Right cardiac atrium (tissue), 5 donors: ENCODE results near the gene TAF1B. TPM values are rescaled to one million over a fixed set of nuclear protein-coding genes. Genes with fewer than 3 reads are reported as not detected.
"Not testable (repeated sequence)": the region's sequence is repeated elsewhere in the genome, so short reads cannot be mapped to it uniquely, and the experiment has no call there.

Experiments used
- ATAC-seq, 2 donors: fragments of 200-7000 bp; cut with Tn5 transposase; one replicate each; pipeline versions ENCODE4 v1.8.0 to v1.9.1; 2020; ENCODE audit warnings: moderate library complexity in 2 of 2, mild to moderate bottlenecking in 1 of 2
- DNase-seq, 3 donors: peaks; one replicate each; pipeline ENCODE4 v3.0.0-alpha.2; 2020
- H3K27ac ChIP-seq: one replicate; pipeline ENCODE4 v1.5.1; 2013; ENCODE audit warnings: mild to moderate bottlenecking, low read length, control low read depth, moderate library complexity
- H3K27me3 ChIP-seq: one replicate; pipeline ENCODE4 v1.6.1; 2013; ENCODE audit not compliant: control insufficient read depth, insufficient read depth
- H3K4me1 ChIP-seq: one replicate; pipeline ENCODE4 v1.6.1; 2013; ENCODE audit warnings: low read length; ENCODE audit not compliant: control insufficient read depth, insufficient read depth
- H3K4me3 ChIP-seq: one replicate; pipeline ENCODE4 v1.5.1; 2013; ENCODE audit warnings: low read length, control low read depth
- H3K9me3 ChIP-seq: one replicate; pipeline ENCODE4 v1.6.1; 2013; ENCODE audit warnings: low read length; ENCODE audit not compliant: control insufficient read depth
- WGBS: extraction: QIAGEN DNeasy Blood & Tissue Kit; methylation state at CpG from one replicate; pipeline ENCODE4 v1.1.7; 2013; 5-methylcytosine and 5-hydroxymethylcytosine counted together
- intact Hi-C, 4 donors: fragments of 100-400 bp; cut with DNase I; formaldehyde crosslinking; loops; one replicate each; pipeline versions ENCODE4 v1.11.0 to v1.14.0; 2022 to 2023
- polyA plus RNA-seq: library from polyadenylated mRNA; stranded (reverse); fragments of 200-250 nt; gene quantifications from one replicate; pipeline ENCODE4 v1.2.3, GENCODE V29; 2013
- total RNA-seq, 4 donors: library from RNA; stranded (reverse); fragmentation: NEBNext Ultra II Directional; extraction: Animal tissue kit (Norgen Biotek cat#: 25700); gene quantifications; one replicate each; pipeline ENCODE4 v1.2.1, GENCODE V29; 2021
- donor health status: healthy with polysubstance abuse.
- donor health status: DM: no; HTN: yes; CAD: no.
- donor health status: DM: no; HTN: no; CAD: no.
- donor health status: DM: no; HTN: yes; CAD: no; lungs with severe emphysema.
- donor health status: DM: yes; HTN: yes; CAD: no.

The TAF1B gene
- total and polyA plus RNA-seq, 5 donors = 2.9 to 12.4 (median 9.2) TPM

DNA sequence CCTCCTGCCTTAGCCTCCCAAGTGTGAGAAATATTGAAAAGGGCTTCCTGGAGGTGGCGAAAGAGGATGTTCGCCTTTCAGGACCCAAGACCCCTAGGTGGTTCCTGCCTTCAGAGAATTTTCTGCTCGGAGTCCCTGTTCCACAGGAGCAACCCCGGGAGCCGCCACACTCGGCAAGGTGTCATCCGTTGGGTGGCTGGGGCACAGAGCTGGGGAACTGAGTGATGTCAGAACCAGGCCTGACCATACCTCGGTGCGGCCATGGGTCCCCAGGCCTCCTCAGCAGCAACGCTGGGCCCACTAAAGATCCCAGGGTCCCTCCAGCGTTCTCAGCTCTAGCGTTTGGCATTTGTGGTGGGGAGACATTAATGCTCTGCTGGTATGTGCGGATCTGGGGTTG lies 23.7 kb upstream of the TAF1B start:
- 90% methylated on average over 13 of the region's 13 CpGs for WGBS
- Histone ChIP-seq H3K27ac (no peak overlapping the region), H3K9me3 (no peaks in the 10 kb centered on the region), H3K4me3 (no peak overlapping the region), H3K27me3 (no peaks in the 10 kb centered on the region), H3K4me1 (no peaks in the 10 kb centered on the region)
- DNase-seq (no peak), ATAC-seq (peak in 1 of 2 donors; percentile 15)
- intact Hi-C loops = loop anchor here in 3 of 4 donors (5.0 to 10.0 kb wide), 4 partner anchors 225 to 275 kb away; partner anchors contain the start of gene KLF11 (in 1 of the 3)

DNA sequence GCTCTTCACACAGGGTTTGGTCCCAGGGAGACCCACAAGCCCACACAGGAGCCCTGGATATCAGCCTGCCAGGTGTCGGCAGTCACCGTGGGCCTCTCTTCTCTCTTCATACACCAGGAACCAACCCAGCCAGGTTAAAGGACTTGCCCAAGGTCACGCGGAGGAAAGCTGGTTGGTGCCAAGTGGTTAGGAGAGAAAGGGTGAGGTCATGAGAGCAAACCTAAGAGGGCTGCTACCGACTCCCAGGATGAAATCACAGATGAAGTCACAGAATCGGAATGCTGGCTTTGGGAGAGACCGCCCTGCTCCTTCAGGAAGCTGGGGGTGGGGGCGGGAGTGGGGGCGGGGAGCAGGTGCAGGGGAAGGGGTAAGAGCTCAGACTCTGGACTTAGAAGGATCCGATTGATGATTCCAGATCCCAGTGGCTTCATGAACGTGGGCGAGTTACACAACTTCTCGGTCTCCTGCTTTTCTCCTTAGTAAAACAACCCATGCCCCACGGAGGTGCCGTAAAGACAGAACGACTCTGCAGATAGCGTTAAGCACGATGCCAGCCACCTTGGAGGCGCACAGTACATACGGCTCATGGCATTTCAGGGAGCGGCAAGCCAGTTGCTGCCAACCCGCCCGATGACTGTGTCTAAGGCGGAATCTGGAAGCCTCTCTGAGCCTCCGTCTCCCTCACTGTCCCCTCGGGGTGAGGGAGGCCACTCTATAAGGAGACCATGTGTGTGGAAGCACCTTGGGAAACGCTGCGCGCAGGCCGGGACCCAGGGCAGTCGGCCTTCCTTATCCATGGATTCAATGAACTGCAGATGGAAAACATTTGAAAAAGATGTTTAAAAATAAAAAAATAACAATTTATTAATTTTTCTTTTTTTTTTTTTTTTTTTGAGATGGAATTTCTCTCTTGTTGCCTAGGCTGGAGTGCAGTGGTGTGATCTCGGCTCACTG lies 23.0 kb upstream of the TAF1B start:
- intact Hi-C loops = no loop called here
- Histone ChIP-seq H3K4me3 (no peak overlapping the region), H3K27ac (no peak overlapping the region), H3K27me3 (no peaks in the 10 kb centered on the region), H3K4me1 (no peaks in the 10 kb centered on the region), H3K9me3 (no peaks in the 10 kb centered on the region)
- DNase-seq = no peak
- 83% methylated on average over 32 of the region's 32 CpGs for WGBS
- peak in 1 of 2 donors; percentile 21 for ATAC-seq

DNA sequence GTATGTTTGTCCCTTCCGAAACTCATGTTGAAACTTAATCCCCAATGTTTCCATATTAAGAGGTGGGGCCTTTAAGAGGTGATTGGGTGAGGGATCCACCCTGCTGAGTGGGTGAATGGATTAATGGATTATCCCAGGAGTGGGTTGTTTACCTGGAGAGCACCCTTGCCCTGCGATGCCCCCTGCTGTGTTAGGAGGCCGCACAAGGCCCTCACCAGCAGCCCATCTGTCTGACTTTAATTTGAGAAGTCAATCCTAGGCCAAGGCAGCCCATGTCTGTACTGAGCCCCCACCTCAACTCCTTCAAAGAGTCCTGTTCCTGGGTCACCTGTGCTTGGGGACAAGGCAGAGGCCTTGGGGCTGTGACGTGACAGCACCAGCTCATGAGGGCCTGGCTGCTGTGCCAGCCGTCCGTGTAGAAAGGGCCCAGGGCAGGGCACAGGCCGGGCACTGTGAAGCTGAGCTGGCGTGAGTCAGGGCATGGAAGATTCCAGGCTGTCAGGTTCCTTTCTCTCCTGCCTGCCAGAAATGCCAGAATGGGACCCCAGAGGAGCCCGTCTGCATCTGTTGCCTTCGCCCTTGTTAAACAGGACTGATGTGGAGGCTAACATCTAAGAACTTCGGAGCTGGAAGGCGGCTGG lies 21.3 kb upstream of the TAF1B start:
- no peak overlapping the region for H3K4me3 ChIP-seq
- H3K9me3 ChIP-seq = no peaks in the 10 kb centered on the region
- DNase-seq = no peak
- no peaks in the 10 kb centered on the region for H3K4me1 ChIP-seq
- no peak overlapping the region for H3K27ac ChIP-seq
- intact Hi-C loops = no loop called here
- 87% methylated on average over 12 of the region's 12 CpGs for WGBS
- no peak for ATAC-seq
- no peaks in the 10 kb centered on the region for H3K27me3 ChIP-seq

DNA sequence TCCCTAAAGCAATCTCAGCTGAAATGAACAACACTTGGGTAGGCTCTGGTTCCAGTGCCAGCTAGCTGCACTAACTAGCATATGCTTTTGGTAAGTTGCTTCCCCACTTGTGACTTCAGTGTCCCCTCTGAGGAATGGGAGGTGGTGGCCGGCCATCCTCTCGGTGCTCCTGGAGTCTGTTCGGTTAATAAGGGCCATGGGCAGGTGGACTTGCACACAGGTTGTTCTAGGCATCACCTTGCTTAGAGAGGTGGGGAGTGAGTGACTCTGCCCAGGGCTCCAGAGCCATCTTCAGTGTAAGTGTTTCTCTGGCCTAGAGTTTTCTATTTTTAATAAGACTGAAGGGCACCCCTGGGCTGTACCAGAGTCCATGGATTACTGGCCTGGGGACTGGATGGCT lies 18.8 kb upstream of the TAF1B start:
- no peaks in the 10 kb centered on the region for H3K4me1 ChIP-seq
- no peaks in the 10 kb centered on the region for H3K9me3 ChIP-seq
- no peak overlapping the region for H3K4me3 ChIP-seq
- H3K27me3 ChIP-seq = no peaks in the 10 kb centered on the region
- no peak overlapping the region for H3K27ac ChIP-seq
- intact Hi-C loops = no loop called here
- no peak for DNase-seq
- WGBS = 95% methylated on average over 3 of the region's 3 CpGs
- no peak for ATAC-seq

DNA sequence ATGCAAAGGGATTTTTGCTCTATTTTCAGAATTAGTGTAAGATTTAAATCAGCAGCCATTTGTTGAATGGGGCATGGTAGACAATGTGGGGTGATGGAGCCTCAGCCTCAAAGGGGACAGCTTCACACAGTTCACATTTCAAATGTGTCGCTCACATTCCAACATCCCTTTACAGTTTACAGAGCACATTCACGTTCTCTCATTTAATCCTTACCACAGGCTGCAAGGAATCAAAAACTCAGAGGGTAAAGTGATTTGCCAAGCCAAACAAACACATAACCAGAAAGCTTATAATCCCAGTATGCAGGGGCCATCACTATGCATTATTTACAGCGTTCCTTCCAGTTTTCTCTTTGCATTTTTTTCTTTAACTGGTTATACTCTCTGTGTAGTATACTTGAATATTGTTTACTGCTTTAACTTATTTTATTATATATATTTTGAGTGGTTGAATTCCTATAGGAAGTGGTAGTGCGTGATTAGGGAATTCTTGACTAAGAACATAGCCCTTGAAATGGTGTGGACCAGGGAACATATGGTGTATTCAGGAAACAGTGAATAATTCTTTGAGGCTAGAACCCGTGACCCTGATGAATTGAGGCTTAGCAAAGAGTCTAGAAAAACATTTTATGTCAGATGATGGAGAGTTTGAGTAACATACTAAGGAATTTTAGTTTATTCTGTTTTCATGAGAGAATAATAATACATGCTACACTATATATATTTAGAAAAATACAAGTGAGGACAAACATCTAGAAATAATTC lies 18.1 kb upstream of the TAF1B start:
- Histone ChIP-seq H3K27me3 (no peaks in the 10 kb centered on the region), H3K4me1 (no peaks in the 10 kb centered on the region), H3K9me3 (no peaks in the 10 kb centered on the region), H3K27ac (no peak overlapping the region), H3K4me3 (no peak overlapping the region)
- ATAC-seq (no peak), DNase-seq (no peak)
- intact Hi-C loops = no loop called here
- 79% methylated on average over 5 of the region's 5 CpGs for WGBS

DNA sequence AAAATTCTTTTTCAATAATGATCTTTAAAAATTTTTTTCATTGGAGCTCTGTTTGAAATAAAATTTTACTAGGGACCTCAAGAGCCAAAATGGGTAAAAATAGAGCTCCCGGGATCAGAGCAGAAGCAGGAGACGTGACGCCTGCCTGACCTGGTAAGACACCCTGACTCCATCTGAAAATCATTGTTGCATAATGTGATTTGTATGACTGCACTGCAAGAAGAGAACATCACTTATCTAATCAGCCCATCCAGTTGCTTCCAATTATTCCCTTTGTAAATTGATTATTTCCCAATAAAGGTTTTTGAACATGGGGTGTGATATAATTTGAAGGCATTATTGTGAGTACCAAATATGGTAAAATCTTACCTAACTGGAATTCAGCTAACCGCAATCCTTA lies 17.1 kb upstream of the TAF1B start:
- intact Hi-C loops = no loop called here
- no peaks in the 10 kb centered on the region for H3K4me1 ChIP-seq
- H3K9me3 ChIP-seq = no peaks in the 10 kb centered on the region
- DNase-seq (no peak), ATAC-seq (no peak)
- no peak overlapping the region for H3K4me3 ChIP-seq
- WGBS = 67% methylated on average over 4 of the region's 4 CpGs
- H3K27me3 ChIP-seq = no peaks in the 10 kb centered on the region
- H3K27ac ChIP-seq = no peak overlapping the region

DNA sequence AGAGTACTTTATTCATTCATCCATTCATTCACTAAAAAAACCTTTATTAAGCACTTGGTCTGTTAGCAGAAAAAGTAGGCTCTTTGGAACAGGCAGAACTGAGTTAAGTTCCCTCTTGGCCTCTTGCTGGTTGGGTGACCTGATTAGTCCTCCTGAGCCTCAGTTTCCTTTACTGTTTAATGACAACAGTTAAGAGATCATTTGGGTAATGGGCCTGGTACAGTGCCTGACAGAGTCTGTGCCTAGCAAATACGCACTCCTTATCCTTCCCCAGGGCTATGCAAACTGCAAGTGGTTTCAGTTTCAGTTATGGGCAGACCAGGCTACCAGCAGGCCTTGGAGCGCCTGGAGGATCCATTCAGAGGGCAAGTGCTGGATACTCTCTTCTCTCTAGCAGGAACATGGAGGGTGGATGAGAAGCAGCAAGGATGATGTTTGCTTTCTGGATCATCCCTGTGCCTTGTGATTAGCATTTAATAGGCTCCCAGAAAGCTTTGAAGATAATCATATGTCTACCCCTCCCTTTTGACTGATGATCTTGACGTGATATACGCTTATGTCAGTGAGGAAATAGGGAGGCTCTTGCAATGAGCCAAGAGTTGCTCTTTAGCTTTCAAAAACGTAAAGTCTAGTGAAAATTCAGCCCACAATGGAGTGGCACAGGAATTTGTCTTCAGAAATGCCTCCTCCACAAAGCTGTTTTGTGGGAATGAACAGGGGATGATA lies 12.4 kb upstream of the TAF1B start:
- Histone ChIP-seq H3K4me1 (no peaks in the 10 kb centered on the region), H3K4me3 (no peak overlapping the region), H3K27me3 (no peaks in the 10 kb centered on the region), H3K9me3 (no peaks in the 10 kb centered on the region), H3K27ac (no peak overlapping the region)
- DNase-seq (no peak), ATAC-seq (peak in 1 of 2 donors; percentile 36)
- intact Hi-C loops = no loop called here
- WGBS = 79% methylated on average over 5 of the region's 5 CpGs

GRCh38 chr2:9831670-9832069 lies 11.6 kb upstream of the TAF1B start:
- no peaks in the 10 kb centered on the region for H3K27me3 ChIP-seq
- no peak for DNase-seq
- WGBS = 60% methylated on average over 6 of the region's 6 CpGs

DNA sequence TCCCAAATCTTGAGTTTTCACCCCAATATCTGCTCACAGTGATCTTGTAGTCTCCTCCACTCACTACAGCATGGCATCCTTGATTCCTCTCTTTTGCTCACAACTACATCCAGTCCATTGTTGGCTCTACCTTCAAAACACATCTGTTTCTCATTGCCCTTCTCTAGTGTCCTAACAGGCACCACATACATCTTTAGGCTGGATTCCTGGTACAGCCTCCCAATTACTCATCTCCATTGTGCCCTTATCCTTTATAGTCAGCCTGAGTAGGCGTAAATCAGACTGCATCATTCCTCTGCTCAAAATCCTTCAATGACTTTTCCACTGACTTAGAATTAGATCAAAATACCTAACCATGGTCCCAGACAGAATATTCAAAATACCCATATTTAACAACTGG lies 10.7 kb upstream of the TAF1B start:
- H3K27ac ChIP-seq = no peak overlapping the region
- no peaks in the 10 kb centered on the region for H3K27me3 ChIP-seq
- no peaks in the 10 kb centered on the region for H3K9me3 ChIP-seq
- no peak overlapping the region for H3K4me3 ChIP-seq
- intact Hi-C loops = no loop called here
- ATAC-seq (no peak), DNase-seq (no peak)
- H3K4me1 ChIP-seq = no peaks in the 10 kb centered on the region
- whole genome bisulfite sequencing = 86% methylated on average over 1 of the region's 1 CpG

More at GRCh38 chr2:9831670-9832069, 11.6 kb upstream of the TAF1B start:
- no peak overlapping the region for H3K27ac ChIP-seq
- no peaks in the 10 kb centered on the region for H3K4me1 ChIP-seq
- intact Hi-C loops = no loop called here
- no peaks in the 10 kb centered on the region for H3K9me3 ChIP-seq
- no peak overlapping the region for H3K4me3 ChIP-seq
- ATAC-seq = no peak

- ATAC-seq, H3K4me3 ChIP-seq, intact Hi-C loops, H3K9me3 ChIP-seq, H3K27ac ChIP-seq, H3K4me1 ChIP-seq, H3K27me3 ChIP-seq, DNase-seq: not testable (repeated sequence)
- WGBS = 94% methylated on average over 1 of the region's 1 CpG
Measured at GRCh38 chr2:9835068-9835467, 8.2 kb upstream of the TAF1B start.
